ENCODE data around the gene ME3.
"Not testable (repeated sequence)": the region's sequence is repeated elsewhere in the genome, so short reads cannot be mapped to it uniquely, and the experiment has no call there.

The ME3 gene

GRCh38 chr11:86453290-86454030 lies 219.0 kb downstream of the ME3 start:
- no peak for DNase-seq

DNA sequence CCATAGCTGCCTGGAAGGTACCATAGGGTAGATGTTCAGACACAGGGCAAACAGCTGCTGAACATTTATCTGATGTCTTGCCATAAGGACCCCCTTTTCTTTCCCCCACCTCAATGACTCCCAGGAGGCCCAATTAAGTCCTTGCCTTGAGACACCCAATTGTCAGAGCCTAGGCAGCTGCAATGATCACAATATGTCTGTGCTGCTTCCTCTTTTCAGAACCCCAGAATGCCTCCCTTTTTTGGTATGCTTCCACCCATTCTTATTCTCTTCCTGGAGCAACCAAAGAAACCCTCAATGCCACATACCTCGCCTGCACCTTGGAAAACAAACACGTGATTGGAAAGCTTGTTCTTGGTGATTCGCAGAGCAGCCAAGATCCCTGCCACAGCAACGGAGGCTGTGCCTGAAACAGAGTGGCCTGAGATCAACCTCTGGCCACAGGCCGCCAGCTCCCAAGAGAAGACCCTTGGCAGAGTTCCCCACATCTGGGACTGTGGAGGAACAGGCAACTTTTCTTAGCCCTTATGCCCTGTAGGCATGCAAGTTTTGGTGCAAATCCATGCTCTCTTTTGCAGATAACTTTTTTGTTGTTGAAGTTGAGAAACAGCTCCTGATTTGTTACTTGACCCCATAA lies 222.3 kb downstream of the ME3 start:
- DNase-seq: no peak

DNA sequence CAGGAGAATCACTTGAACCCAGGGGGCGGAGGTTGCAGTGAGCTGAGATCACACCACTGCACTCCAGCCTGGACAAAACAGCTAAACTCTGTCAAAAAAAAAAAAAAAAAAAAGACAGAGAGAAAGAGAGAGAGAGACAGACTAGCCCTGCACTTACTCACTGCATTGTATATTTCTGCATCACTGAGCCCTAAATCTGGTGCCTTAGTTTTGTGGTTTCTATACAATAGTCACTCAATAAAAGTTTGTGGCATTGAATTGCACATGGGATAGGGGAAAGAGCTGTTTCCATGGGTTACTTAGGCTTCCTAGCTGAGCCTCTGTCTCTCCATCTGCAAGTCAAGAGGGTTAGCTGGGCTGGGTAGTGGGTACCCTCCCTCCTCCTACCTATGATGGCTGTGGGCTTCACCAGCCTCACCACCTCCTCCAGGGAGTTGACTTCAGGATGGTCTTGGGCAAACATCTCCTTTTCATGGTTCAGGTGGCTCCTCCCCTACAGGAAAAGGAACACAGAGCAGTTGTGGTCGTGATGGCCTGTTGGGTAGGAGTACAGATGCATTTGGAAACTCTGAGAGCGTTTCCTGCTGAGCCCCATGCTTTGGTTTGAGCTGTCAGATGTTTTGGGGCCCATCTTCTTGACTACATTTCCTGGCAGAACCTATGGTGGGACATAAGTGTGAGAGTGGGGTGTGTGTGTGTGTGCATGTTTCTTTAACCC lies 224.5 kb downstream of the ME3 start:
- DNase-seq: no peak

DNA sequence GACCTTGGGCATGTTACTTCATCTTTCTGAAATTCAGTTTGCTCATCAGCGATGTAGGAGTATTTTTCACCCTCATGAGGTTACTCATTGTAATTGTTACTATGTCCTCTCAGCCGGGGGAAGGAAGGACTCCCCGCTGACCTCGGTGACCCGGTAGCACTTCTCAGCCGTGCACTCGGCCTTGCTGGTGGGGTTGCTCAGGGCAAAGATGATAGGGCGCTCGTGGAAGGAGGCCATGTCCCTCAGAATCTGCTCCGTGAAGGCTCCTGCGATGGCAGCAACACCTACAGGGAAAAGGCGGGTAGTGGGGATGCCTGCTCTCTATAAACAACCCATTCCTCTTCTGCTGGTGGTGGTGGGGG lies 225.5 kb downstream of the ME3 start:
- DNase-seq: no peak

DNA sequence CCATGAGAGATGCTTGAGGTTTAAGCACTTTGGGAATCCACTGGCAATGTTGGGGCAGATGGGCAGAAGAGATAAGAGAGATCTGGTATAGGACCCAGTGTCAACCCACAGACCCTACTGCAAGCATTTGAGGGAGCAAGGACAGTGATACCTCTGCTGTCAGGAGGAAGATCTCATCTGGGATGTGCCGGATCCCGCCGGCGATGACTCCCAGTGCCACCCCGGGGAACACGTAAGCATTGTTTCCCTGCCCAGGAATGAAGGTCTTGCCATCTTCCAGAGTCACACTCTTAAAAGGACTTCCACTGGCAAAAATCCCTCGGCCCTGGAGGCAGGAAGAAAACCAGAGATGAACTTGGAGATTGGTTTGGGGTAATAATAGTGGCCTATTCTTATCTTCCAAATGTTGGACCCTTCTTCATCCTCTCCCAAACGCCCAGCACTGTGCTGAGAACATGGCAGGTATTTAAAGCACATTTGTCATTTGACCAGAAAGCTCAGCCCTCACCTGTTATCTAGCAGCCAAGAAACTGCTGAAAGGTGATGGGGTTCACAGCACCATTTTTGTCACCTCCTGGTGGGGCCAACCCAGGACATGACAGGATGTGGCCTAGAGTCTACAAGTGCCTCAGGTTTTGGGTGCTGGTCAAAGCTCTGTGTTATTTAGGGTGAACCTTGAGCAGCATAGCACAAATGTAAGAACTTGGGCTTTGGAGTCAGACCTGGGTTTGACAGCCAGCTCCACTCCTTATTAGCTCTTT lies 226.1 kb downstream of the ME3 start:
- no peak for DNase-seq

DNA sequence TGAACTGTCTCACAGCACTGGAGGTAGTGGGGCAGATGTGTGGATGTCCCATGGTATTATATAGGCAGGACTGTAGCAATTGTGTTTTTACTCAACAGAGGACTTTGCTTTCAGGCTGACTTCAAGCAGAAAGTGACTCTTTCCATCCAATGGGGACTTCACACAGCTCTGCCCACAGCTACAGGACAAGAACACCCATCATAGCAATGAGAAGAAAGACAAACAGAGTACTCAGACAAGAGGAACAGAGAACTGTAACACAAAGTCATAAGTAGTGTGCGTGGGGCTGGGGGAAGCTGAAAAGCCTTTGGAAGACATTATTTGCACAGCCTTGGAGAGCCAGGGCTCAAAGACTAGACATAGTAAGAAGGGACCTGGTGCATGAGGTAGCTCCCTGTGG lies 227.4 kb downstream of the ME3 start:
- no peak for DNase-seq

DNA sequence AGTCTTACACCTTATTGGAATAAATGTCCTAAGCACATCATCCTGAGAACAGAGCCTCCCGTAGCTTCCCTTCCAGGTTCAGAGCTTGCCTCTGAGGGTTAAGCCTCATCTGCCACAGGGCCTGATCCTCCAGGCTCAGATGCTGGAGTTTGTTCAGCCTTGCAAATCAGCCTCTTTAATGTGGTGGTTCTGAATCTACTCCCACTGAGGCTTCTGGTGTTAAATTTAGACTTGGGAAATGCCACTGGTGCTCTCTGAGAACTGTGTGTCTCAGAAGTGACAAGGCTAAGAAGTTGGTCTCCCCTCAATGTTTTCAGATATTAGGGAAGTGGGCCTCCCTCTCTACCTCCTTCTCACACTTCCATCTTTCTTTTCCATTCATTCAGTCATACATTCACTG lies 229.0 kb downstream of the ME3 start:
- DNase-seq: no peak

GRCh38 chr11:86442827-86443226 lies 229.6 kb downstream of the ME3 start:
- DNase-seq: no peak

DNA sequence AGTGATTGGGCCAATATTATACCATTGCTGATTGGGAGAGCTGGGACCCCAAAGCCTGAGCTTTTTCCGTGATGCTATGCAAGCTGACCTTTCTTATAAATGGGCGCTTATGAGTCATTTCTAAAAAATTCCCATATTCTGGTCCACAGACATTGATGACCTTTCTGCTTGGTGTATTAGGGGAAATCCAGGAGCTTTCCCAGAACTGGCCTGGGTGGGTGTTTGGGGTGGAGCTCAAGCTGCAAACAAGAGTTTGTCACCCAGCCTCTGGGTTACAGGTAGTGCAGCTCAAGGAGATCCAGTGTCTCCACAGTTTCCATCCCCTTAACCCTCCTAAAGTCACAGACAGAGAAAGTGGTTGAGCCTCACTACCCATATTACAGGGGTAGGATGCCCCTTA lies 230.0 kb downstream of the ME3 start:
- DNase-seq: no peak

DNA sequence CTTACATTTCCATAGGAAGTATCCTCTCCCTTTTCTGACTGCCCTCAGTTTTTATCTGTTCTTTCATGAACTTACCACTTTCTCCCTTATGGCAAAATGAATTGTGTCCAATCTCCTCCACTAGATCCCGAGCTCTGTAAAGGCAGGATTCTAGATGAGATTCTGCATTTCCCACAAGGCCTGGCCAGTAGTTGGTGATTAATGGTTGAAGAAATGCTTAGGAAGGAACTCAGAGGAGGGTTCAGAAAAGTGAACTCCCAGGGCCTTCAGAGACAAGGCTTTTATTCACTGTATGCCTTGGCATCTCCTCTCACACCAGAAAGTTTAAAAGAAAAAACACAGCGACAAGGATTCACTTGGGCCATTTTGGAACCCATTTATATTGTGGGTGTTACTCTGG lies 231.6 kb downstream of the ME3 start:
- no peak for DNase-seq

GRCh38 chr11:86440305-86440716 lies 232.1 kb downstream of the ME3 start:
- no peak for DNase-seq

DNA sequence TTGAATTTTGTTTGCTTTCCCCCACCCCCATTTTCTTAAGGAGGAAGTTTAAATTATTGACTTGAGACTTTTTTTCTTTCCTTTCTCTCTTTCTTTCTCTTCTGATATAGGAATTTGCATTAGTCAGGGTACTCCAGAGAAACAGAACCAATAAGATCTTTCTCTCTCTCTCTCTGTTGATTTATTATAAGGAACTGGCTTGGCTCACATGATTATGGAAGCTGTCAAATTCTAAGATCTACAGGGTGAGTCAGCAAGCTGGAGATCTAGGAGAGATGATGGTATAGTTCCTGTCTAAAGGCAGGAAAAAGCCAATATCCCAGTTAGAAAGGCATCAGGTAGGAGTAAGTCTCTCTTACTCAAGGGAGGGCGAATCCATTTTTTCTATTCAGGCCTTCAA lies 233.7 kb downstream of the ME3 start:
- no peak for DNase-seq

DNA sequence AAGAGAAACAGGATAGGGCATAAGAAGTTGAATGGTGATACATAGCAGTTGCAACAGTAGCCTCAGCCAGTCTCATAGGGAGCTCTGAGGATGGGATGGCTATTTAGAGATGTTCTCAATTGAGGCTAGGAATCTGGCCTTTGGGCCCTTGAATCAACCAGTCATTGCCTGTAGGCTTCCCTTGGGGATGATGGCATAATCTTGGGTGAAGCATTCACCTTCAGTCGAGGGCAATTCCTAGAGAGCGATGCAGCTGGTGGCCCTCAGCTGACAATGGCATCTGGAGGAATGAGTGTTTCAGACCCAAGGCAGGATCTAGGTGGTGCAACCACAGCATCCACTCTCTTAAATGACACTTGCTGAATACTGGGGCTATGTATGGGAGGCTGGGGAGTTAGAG lies 236.7 kb downstream of the ME3 start:
- DNase-seq: no peak

DNA sequence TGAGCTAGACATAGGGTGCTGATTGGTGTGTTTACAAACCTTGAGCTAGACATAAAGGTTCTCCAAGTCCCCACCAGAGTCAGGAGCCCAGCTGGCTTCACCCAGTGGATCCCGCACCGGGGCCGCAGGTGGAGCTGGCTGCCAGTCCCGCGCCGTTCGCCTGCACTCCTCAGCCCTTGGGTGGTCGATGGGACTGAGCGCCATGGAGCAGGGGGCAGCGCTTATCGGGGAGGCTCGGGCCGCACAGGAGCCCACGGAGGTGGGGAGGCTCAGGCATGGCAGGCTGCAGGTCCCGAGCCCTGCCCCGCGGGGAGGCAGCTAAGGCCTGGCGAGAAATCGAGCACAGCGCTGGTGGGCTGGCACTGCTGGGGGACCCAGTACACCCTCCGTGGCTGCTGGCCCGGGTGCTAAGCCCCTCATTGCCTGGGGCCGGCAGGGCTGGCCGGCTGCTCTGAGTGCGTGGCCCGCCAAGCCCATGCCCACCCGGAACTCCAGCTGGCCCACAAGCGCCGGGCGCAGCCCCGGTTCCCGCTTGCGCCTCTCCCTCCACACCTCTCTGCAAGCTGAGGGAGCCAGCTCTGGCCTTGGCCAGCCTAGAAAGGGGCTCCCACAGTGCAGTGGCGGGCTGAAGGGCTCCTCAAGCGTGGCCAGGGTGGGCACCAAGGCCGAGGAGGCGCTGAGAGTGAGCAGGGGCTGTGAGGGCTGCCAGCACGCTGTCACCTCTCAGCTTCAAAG lies 238.9 kb downstream of the ME3 start:
- DNase-seq: not testable (repeated sequence)

GRCh38 chr11:86431258-86431657 lies 241.2 kb downstream of the ME3 start:
- DNase-seq: no peak

- DNase-seq: no peak
These were observed 245.0 kb downstream of the ME3 start for GRCh38 chr11:86427441-86427840.

DNA sequence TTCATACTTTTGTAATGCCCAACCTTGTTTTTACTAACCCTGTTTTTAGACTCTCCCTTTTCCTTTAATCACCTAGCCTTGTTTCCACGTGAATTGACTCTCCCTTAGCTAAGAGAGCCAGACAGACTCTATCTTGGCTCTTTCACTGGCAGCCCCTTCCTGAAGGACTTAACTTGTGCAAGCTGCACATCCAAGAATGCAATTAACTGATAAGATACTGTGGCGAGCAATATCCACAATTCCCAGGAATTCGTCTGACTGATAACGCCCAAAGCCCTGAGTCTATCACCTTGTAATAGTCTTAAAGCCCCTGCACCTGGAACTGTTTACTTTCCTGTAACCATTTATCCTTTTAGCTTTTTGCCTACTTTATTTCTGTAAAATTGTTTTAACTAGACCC lies 248.9 kb downstream of the ME3 start:
- not testable (repeated sequence) for DNase-seq

GRCh38 chr11:86422371-86422770 lies 250.0 kb downstream of the ME3 start:
- no peak for DNase-seq

DNA sequence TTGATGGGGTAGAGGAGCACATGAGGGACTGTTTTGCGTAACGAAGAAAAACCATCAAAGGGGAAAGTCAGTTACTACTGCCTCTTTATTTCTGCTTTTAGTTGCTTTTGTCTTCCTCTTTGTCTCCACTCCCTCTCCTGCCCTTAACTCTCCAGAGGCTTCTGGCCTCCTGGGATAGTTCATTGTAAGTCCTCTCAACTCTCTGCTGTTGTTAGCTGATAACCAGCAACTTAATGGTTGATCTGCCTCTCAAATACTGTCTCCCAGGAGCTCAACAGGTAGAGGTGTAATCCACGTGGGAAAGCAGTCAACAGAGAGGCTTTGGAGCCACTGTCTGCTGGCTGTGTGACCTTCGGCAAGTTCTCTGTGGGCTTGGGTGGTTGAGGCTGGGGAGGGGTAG lies 250.5 kb downstream of the ME3 start:
- DNase-seq: no peak

DNA sequence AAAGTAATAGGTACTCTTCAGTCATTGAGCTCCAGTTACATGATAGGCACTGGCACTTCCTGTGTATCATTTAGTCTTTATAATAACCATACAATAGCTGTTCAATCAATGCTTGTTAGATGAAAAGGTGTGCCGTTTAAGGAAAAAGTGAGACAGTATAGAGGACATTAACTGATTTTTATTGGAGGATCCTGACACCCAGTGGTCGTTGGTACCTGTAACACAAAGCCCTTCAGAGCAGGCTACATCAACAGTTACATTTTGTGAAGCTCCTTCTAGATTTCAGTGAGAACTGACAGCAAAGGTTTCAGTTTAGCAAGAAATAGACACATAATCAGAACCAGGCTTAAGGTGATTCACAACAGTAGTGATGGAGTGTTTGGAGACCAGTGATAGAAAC lies 253.5 kb downstream of the ME3 start:
- no peak for DNase-seq

- no peak for DNase-seq
These were observed 253.9 kb downstream of the ME3 start for GRCh38 chr11:86418513-86418912.

DNA sequence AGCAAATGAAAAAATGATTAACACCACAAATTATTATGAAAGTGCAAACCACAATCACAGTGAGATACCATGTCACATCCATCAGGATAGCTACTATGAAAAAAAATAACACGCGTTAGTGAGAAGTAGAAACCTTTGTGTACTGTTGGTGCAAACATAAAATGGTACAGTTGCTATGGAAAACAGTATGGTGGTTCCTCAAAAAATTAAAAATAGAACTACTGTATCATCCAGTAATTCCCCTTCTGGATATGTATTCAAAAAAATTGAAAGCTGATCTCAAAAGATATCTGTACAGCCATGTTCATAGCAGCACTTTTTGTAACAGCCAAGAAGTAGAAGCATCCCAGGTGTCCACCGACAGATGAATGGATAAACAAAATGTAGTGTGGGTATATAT lies 254.3 kb downstream of the ME3 start:
- DNase-seq: no peak

GRCh38 chr11:86416951-86417350 lies 255.5 kb downstream of the ME3 start:
- DNase-seq: not testable (repeated sequence)

All from CD4-positive, alpha-beta T cell treated with Interleukin-10 for 1 hour (primary cell).